GM12875 (cell line): Measurements from ENCODE around the gene RBM17.
"Not testable (repeated sequence)": the region's sequence is repeated elsewhere in the genome, so short reads cannot be mapped to it uniquely, and the experiment has no call there.

Experiments
- H3K4me3 ChIP-seq: one replicate; pipeline ENCODE4 v1.5.1; 2011; ENCODE audit warnings: low read depth, low read length, control low read depth
- CTCF ChIP-seq: IDR thresholded peaks from 2 replicates; pipeline ENCODE4 v1.5.1; 2011; ENCODE audit warnings: low read depth, mild to moderate bottlenecking, control low read depth, inconsistent platforms, low read length, moderate library complexity, borderline replicate concordance; ENCODE audit not compliant: insufficient read depth

Gene RBM17

DNA sequence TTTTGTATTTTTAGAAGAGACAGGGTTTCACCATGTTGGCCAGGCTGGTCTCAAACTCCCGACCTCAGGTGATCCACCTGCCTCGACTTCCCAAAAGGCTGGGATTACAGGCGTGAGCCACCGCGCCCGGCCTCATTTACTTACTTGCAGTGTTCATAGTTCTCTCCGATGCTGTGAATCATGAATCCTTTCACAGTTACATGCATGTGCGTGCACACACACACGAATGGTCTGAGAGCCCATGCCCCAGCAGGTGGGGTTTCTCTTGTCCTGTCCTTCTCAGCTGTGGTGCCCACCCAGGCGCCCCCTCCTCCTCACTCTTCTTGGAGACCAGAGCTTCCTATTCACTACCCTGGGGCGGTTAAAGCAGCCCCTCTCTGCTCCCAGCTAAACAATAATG, 50.6 kb downstream of the RBM17 start:
- no peak overlapping the region for H3K4me3 ChIP-seq
- no peak for TF ChIP-seq CTCF

GRCh38 chr10:6140141-6140841, 51.5 kb downstream of the RBM17 start:
- H3K4me3 ChIP-seq, result peak overlapping the region; percentile 38
- no peak for TF ChIP-seq CTCF

- H3K4me3 ChIP-seq, result peak overlapping the region; percentile 38
- no peak for TF ChIP-seq CTCF
Measured at GRCh38 chr10:6140965-6141295, 52.1 kb downstream of the RBM17 start.

- peak overlapping the region; percentile 38 for H3K4me3 ChIP-seq
- TF ChIP-seq CTCF, result no peak
Measured at GRCh38 chr10:6141296-6142151, 52.7 kb downstream of the RBM17 start.

- H3K4me3 ChIP-seq, result not testable (repeated sequence)
Measured at GRCh38 chr10:6142186-6142585, 53.4 kb downstream of the RBM17 start.

DNA sequence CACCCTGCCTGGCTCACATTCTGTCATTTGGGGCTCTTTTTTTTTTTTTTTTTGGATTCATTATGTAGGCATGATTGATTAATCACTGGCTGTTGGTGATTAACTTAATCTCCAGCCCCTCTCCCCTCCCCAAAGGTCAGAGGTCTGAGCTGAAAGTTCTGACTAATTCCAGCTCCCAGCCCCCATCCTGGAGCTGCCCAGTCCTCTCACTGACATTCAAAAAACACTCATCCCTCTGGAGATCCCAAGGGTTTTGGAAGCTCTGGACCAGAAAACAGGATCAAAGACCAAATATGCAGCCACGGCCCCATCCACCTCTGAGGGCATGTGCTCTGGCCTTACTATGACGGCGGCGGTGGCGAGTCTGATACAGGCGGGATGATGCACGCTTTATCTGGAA, 53.8 kb downstream of the RBM17 start:
- no peak overlapping the region for H3K4me3 ChIP-seq
- no peak for TF ChIP-seq CTCF

DNA sequence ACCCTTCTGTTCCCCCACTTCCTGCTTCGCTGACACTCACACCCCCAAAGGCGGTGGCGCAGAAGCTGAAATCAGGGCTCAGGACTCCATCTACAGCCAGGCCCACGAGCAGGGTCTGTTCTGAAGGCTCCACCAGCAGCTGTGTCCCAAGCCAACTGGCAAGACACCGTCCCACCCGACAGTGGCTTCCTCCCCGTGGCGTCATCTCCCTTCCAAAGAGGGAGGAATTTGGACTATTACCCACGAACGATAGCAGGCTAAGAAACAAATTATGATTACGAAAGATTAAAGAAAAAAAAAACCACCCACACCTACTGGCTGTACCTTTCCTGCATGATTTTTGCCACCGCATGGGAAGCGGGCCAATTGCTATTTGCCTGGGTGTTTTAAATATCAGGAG, 54.3 kb downstream of the RBM17 start:
- H3K4me3 ChIP-seq, result no peak overlapping the region
- no peak for TF ChIP-seq CTCF
